PC-9 (cell line): ENCODE data around the gene RHBDD2.

ENCODE experiments used
- CTCF ChIP-seq: fragments of 200-600 bp; sonication (generic); conservative IDR thresholded peaks from 2 replicates; pipeline ENCODE4 v1.6.1; 2017; ENCODE audit warnings: mixed run types, antibody characterized with exemption, mild to moderate bottlenecking, moderate library complexity
- EZH2 ChIP-seq: fragments of 200-600 bp; sonication (generic); IDR thresholded peaks from 2 replicates; pipeline ENCODE4 v1.8.0; 2017; ENCODE audit warnings: antibody characterized with exemption, low read depth

GRCh38 chr7:75849573-75849972 is 29.3 kb upstream of the RHBDD2 start:
- no peak for TF ChIP-seq CTCF
- no peak for TF ChIP-seq EZH2
